ENCODE measurements around the gene GPX4.

GPX4 gene

GRCh38 chr19:1062387-1063029 is 41.3 kb upstream of the GPX4 start:
- peaks cover 4 to 21% (median 20%) of the 10 kb centered on the region in 5 donors for H3K9me3 ChIP-seq (ENCODE audit: control insufficient read depth in 5 of 5, low read length in 5 of 5)
- no peak overlapping the region for H3K9ac ChIP-seq (ENCODE audit: low read length in 5 of 5)
- peaks cover 0 to 27% (median 25%) of the 10 kb centered on the region in 5 donors for H3K4me1 ChIP-seq (ENCODE audit: control insufficient read depth in 5 of 5, insufficient read depth in 5 of 5, low read length in 5 of 5)
- H3K4me3 ChIP-seq (ENCODE audit: low read depth in 1 of 5, low read length in 5 of 5) = no peak overlapping the region
- H3K27ac ChIP-seq (ENCODE audit: low read depth, low read length) = no peak overlapping the region
- H3K27me3 ChIP-seq (ENCODE audit: control insufficient read depth in 5 of 5, insufficient read depth in 4 of 5, low read length in 5 of 5) = peaks cover 0 to 29% (median 0%) of the 10 kb centered on the region in 5 donors
- H3K36me3 ChIP-seq (ENCODE audit: control insufficient read depth in 5 of 5, insufficient read depth in 5 of 5, low read length in 5 of 5) = peaks cover 0 to 13% (median 10%) of the 10 kb centered on the region in 5 donors

DNA sequence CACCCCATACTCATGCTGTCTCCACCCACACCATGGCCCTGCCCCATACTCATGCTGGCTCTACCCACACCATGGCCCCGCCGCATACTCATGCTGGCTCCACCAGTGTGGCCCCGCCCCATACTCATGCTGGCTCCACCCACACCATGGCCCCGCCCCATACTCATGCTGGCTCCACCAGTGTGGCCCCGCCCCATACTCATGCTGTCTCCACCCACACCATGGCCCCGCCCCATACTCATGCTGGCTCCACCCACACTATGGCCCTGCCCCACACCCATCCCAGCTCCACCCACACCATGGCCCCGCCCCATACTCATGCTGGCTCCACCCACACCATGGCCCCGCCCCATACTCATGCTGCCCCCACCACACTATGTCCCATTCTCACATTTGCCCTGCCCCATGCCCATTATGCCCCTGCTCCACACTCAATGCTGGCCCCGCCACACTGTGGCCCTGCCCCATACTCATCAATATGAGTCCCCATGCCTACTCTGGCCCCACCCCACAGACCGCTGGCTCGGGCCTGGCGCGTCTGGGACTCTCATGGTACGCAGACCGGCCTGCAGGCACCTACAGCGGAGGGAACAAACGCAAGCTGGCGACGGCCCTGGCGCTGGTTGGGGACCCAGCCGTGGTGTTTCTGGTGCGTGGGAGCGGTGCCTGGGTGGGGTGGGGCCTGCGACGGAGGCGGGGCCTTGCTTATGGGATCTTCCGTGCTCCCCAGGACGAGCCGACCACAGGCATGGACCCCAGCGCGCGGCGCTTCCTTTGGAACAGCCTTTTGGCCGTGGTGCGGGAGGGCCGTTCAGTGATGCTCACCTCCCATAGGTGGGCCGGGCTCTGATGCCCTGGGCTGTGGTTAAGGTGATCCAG is 40.5 kb upstream of the GPX4 start:
- H3K27ac ChIP-seq (ENCODE audit: low read depth, low read length) = no peak overlapping the region
- no peak overlapping the region for H3K9ac ChIP-seq (ENCODE audit: low read length in 5 of 5)
- H3K4me1 ChIP-seq (ENCODE audit: control insufficient read depth in 5 of 5, insufficient read depth in 5 of 5, low read length in 5 of 5) = peaks cover 0 to 30% (median 27%) of the 10 kb centered on the region in 5 donors
- H3K9me3 ChIP-seq (ENCODE audit: control insufficient read depth in 5 of 5, low read length in 5 of 5) = peaks cover 4 to 13% (median 12%) of the 10 kb centered on the region in 5 donors
- peaks cover 0 to 36% (median 0%) of the 10 kb centered on the region in 5 donors for H3K27me3 ChIP-seq (ENCODE audit: control insufficient read depth in 5 of 5, insufficient read depth in 4 of 5, low read length in 5 of 5)
- H3K36me3 ChIP-seq (ENCODE audit: control insufficient read depth in 5 of 5, insufficient read depth in 5 of 5, low read length in 5 of 5) = peaks cover 0 to 10% (median 7%) of the 10 kb centered on the region in 5 donors
- H3K4me3 ChIP-seq (ENCODE audit: low read depth in 1 of 5, low read length in 5 of 5) = no peak overlapping the region

DNA sequence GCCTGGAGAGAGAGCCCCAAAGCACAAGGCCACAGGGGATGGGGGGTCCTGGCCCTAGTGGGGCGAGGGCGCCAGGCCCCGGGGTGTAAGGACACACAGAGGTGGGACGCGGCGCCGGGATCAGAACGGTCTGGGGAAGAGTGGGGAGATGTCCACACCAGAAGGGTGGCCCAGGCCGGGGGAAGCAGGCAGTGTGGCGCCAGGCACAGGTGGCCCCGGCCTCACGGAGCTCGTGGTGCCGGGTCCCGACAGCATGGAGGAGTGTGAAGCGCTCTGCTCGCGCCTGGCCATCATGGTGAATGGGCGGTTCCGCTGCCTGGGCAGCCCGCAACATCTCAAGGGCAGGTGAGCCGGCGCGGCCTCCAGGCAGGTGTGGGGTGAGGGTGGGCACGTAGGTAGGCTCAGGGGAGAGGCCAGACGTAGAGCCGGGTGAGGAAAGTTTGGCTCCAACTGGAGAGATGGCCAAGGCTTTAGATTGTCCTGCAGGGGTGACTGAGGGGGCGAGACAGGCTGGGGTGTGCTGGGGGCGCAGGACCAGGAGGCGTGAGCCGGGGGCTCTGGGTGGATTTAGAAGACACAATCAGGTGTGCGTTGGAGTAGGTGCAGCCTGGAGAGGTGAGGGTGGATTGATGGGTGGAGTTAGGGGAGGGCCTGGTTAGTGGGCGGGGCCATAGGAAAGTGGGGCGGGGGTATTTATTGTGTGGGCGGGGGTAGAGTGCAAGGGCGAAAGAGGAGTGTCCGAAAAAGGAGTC is 39.7 kb upstream of the GPX4 start:
- H3K36me3 ChIP-seq (ENCODE audit: control insufficient read depth in 5 of 5, insufficient read depth in 5 of 5, low read length in 5 of 5) = peaks cover 0 to 5% (median 0%) of the 10 kb centered on the region in 5 donors
- H3K27me3 ChIP-seq (ENCODE audit: control insufficient read depth in 5 of 5, insufficient read depth in 4 of 5, low read length in 5 of 5) = peaks cover 0 to 43% (median 0%) of the 10 kb centered on the region in 5 donors
- no peak overlapping the region for H3K27ac ChIP-seq (ENCODE audit: low read depth, low read length)
- no peak overlapping the region for H3K9ac ChIP-seq (ENCODE audit: low read length in 5 of 5)
- no peak overlapping the region for H3K4me3 ChIP-seq (ENCODE audit: low read depth in 1 of 5, low read length in 5 of 5)
- peaks cover 0 to 38% (median 33%) of the 10 kb centered on the region in 5 donors for H3K4me1 ChIP-seq (ENCODE audit: control insufficient read depth in 5 of 5, insufficient read depth in 5 of 5, low read length in 5 of 5)
- H3K9me3 ChIP-seq (ENCODE audit: control insufficient read depth in 5 of 5, low read length in 5 of 5) = peaks cover 0 to 6% (median 5%) of the 10 kb centered on the region in 5 donors

DNA sequence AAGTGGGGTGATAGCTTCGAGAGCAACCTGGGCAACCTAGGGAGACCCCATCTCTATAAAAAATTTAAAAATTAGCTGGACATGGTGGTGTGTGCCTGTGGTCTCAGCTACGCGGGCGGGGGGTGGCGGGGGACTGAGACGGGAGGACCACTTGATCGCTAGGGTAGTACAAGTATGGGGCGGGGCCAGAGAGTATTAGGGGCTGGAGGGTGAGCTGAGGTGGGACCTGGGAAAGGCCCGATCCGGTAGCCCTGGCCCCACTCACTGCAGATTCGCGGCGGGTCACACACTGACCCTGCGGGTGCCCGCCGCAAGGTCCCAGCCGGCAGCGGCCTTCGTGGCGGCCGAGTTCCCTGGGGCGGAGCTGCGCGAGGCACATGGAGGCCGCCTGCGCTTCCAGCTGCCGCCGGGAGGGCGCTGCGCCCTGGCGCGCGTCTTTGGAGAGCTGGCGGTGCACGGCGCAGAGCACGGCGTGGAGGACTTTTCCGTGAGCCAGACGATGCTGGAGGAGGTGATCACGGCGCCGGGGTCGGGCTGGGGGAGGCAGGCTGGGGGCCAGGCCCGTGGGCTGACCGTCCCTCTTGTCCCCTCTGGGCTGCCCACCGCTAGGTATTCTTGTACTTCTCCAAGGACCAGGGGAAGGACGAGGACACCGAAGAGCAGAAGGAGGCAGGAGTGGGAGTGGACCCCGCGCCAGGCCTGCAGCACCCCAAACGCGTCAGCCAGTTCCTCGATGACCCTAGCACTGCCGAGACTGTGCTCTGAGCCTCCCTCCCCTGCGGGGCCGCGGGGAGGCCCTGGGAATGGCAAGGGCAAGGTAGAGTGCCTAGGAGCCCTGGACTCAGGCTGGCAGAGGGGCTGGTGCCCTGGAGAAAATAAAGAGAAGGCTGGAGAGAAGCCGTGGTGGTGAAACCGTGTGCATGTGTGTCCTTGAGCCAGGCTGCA is 38.9 kb upstream of the GPX4 start:
- no peak overlapping the region for H3K9ac ChIP-seq (ENCODE audit: low read length in 5 of 5)
- H3K4me3 ChIP-seq (ENCODE audit: low read depth in 1 of 5, low read length in 5 of 5) = peak overlapping the region in 1 of 5 donors; percentile 11
- H3K27ac ChIP-seq (ENCODE audit: low read depth, low read length) = no peak overlapping the region
- peaks cover 0 to 47% (median 39%) of the 10 kb centered on the region in 5 donors for H3K4me1 ChIP-seq (ENCODE audit: control insufficient read depth in 5 of 5, insufficient read depth in 5 of 5, low read length in 5 of 5)
- peaks cover 0 to 44% (median 0%) of the 10 kb centered on the region in 5 donors for H3K27me3 ChIP-seq (ENCODE audit: control insufficient read depth in 5 of 5, insufficient read depth in 4 of 5, low read length in 5 of 5)
- H3K36me3 ChIP-seq (ENCODE audit: control insufficient read depth in 5 of 5, insufficient read depth in 5 of 5, low read length in 5 of 5) = peaks cover 0 to 3% (median 0%) of the 10 kb centered on the region in 5 donors
- H3K9me3 ChIP-seq (ENCODE audit: control insufficient read depth in 5 of 5, low read length in 5 of 5) = peaks cover 0 to 2% (median under 1%) of the 10 kb centered on the region in 5 donors

GRCh38 chr19:1065606-1066109 is 38.1 kb upstream of the GPX4 start:
- peaks cover 0 to under 1% (median 0%) of the 10 kb centered on the region in 5 donors for H3K9me3 ChIP-seq (ENCODE audit: control insufficient read depth in 5 of 5, low read length in 5 of 5)
- peaks cover 0 to 50% (median 42%) of the 10 kb centered on the region in 5 donors for H3K4me1 ChIP-seq (ENCODE audit: control insufficient read depth in 5 of 5, insufficient read depth in 5 of 5, low read length in 5 of 5)
- H3K27ac ChIP-seq (ENCODE audit: low read depth, low read length) = no peak overlapping the region
- H3K36me3 ChIP-seq (ENCODE audit: control insufficient read depth in 5 of 5, insufficient read depth in 5 of 5, low read length in 5 of 5) = peaks cover 0 to 3% (median 0%) of the 10 kb centered on the region in 5 donors
- H3K9ac ChIP-seq (ENCODE audit: low read length in 5 of 5) = no peak overlapping the region
- peaks cover 0 to 45% (median 2%) of the 10 kb centered on the region in 5 donors for H3K27me3 ChIP-seq (ENCODE audit: control insufficient read depth in 5 of 5, insufficient read depth in 4 of 5, low read length in 5 of 5)
- no peak overlapping the region for H3K4me3 ChIP-seq (ENCODE audit: low read depth in 1 of 5, low read length in 5 of 5)

GRCh38 chr19:1066251-1066747 is 37.5 kb upstream of the GPX4 start:
- Histone ChIP-seq H3K9me3 (ENCODE audit: control insufficient read depth in 5 of 5, low read length in 5 of 5) (no peaks in the 10 kb centered on the region), H3K4me1 (ENCODE audit: control insufficient read depth in 5 of 5, insufficient read depth in 5 of 5, low read length in 5 of 5) (peaks cover 0 to 54% (median 45%) of the 10 kb centered on the region in 5 donors), H3K9ac (ENCODE audit: low read length in 5 of 5) (no peak overlapping the region), H3K4me3 (ENCODE audit: low read depth in 1 of 5, low read length in 5 of 5) (peak overlapping the region in 2 of 5 donors; percentile 55 to 67), H3K27ac (ENCODE audit: low read depth, low read length) (no peak overlapping the region), H3K27me3 (ENCODE audit: control insufficient read depth in 5 of 5, insufficient read depth in 4 of 5, low read length in 5 of 5) (peaks cover 0 to 49% (median 6%) of the 10 kb centered on the region in 5 donors), H3K36me3 (ENCODE audit: control insufficient read depth in 5 of 5, insufficient read depth in 5 of 5, low read length in 5 of 5) (peaks cover 0 to 3% (median 0%) of the 10 kb centered on the region in 5 donors)

- H3K36me3 ChIP-seq (ENCODE audit: control insufficient read depth in 5 of 5, insufficient read depth in 5 of 5, low read length in 5 of 5) = peaks cover 0 to under 1% (median 0%) of the 10 kb centered on the region in 5 donors
- peak within 1 kb of the TSS in 4 of 5 donors; percentile 35 to 62 (median 52) for H3K9ac ChIP-seq (ENCODE audit: low read length in 5 of 5)
- peak within 1 kb of the TSS in 4 of 5 donors; percentile 11 to 67 (median 48) for H3K4me3 ChIP-seq (ENCODE audit: low read depth in 1 of 5, low read length in 5 of 5)
- peaks cover 0 to 60% (median 45%) of the 10 kb centered on the region in 5 donors for H3K4me1 ChIP-seq (ENCODE audit: control insufficient read depth in 5 of 5, insufficient read depth in 5 of 5, low read length in 5 of 5)
- no peaks in the 10 kb centered on the region for H3K9me3 ChIP-seq (ENCODE audit: control insufficient read depth in 5 of 5, low read length in 5 of 5)
- H3K27me3 ChIP-seq (ENCODE audit: control insufficient read depth in 5 of 5, insufficient read depth in 4 of 5, low read length in 5 of 5) = peaks cover 0 to 49% (median 6%) of the 10 kb centered on the region in 5 donors
- no peak within 1 kb of the TSS for H3K27ac ChIP-seq (ENCODE audit: low read depth, low read length)
Measured at GRCh38 chr19:1066748-1067340, 37.0 kb upstream of the GPX4 start, which contains the start of gene ARHGAP45. ARHGAP45 (plus strand) TSS chr19:1067167; CDS start chr19:1067406, 239 bp downstream.

- Histone ChIP-seq H3K27ac (ENCODE audit: low read depth, low read length) (no peak overlapping the region), H3K9ac (ENCODE audit: low read length in 5 of 5) (peak overlapping the region in 4 of 5 donors; percentile 35 to 62 (median 52)), H3K9me3 (ENCODE audit: control insufficient read depth in 5 of 5, low read length in 5 of 5) (no peaks in the 10 kb centered on the region), H3K36me3 (ENCODE audit: control insufficient read depth in 5 of 5, insufficient read depth in 5 of 5, low read length in 5 of 5) (no peaks in the 10 kb centered on the region), H3K4me3 (ENCODE audit: low read depth in 1 of 5, low read length in 5 of 5) (peak overlapping the region in 4 of 5 donors; percentile 11 to 67 (median 48)), H3K27me3 (ENCODE audit: control insufficient read depth in 5 of 5, insufficient read depth in 4 of 5, low read length in 5 of 5) (peaks cover 0 to 49% (median 6%) of the 10 kb centered on the region in 5 donors), H3K4me1 (ENCODE audit: control insufficient read depth in 5 of 5, insufficient read depth in 5 of 5, low read length in 5 of 5) (peaks cover 0 to 60% (median 45%) of the 10 kb centered on the region in 5 donors)
Measured at GRCh38 chr19:1067341-1067957, 36.3 kb upstream of the GPX4 start.
